HG03066 (cell line): ENCODE data around the gene SNRNP48.
A peak's percentile ranks its signal among the peaks of the same experiment; 100 is the strongest.

Experiments
- ATAC-seq: cut with Tn5 transposase; IDR thresholded peaks from one replicate; pipeline ENCODE4 v1.9.1; 2021; ENCODE audit warnings: low read depth; ENCODE audit not compliant: unreplicated experiment

The SNRNP48 gene

DNA sequence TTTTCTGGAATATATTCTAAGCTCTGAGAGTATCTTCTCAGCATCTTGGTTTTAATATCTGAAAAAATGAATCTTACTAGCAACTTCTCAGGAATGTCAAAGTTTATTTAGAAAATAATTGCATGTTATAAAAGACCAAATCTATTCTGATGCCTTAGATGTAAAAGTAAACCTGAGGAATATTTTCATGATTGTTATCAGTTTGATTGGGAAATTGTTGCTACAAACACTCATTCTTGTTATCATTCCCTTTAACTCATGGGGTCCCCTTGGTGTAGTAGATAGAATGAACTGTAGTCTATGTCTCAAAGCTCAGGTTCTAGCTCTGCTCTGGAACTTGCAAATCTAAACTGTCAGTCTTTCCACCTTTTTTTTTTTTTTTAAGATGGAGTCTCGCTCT, 50.0 kb downstream of the SNRNP48 start:
- ATAC-seq, result no peak

DNA sequence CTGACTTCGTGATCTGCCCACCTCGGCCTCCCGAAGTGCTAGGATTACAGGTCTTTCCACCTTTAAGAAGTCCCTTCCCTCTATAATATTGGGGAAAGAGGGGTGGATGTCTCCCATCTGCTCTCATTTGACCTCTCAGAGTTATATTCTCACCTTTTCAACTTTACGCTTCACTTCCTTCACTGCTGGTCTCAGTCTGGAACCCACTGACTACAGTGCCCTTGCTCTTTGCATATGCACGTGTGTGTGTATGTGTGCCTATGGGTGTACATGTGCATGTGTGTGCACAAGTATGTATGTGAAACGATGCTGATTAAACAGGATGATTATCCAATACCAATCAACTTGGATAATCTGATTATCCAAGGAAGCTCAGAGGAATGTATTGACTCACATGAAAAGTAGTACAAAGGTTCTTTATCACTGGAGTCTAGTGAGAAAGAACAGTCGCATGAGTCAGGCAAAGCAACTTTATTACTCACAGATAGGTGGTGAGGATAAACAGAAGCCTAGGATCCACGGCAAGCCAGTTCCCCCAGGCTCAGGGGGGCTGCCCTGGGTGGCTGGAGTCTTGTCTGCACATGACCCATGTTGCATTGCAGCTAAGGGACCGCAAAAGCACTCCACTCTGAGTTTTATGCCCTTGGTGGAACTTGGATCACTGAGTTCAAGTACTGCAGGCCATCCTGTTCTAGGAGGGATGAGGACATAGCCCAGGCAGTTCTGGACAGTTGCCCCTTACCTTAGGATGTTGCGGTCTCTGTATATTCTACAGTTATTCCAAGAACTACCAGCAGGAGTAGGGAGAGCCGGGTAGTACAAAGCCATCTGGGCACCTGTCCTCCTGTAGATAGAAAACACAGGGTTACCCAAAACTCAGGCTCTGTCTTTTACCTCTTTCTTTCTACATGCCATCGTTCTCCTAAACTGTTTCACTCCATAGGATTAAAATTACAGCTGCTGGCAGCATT, 50.9 kb downstream of the SNRNP48 start:
- no peak for ATAC-seq

DNA sequence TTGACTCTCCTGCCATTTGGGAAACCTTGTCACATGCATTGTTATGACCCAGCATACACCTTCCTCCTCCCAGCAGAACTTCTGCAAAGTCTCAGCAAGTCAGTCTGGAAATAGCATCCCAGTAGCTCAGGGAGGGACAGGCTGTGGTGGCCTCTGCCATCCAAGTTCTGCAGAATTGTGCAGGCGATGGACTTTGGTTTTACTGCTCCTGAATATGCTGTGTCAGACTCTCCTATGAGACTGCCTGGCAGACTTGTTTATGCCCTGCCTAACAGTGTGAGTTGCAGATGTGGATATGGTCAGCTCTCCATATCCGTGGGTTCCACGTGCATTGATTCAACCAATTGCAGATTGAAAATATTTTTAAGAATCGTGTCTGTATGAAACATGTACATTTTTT, 52.8 kb downstream of the SNRNP48 start:
- no peak for ATAC-seq

DNA sequence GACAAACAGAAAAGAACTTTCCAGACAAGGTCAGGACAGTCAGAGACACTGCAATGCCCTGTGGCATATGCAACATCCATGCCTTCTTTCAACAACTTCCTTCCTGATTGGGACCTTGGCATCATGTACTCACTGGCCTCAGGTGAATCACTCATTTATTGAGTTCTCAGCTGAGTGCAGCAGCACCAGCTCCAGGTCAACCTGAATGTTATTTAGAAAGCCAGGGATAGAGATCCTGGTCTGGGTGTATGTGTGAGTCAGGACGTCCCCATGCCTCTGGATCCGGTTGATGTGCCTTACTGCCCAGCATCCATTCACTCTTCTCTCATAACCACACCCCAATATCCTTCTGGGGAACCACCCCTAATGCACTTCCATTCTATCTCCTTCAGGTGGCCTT, 54.4 kb downstream of the SNRNP48 start:
- no peak for ATAC-seq

DNA sequence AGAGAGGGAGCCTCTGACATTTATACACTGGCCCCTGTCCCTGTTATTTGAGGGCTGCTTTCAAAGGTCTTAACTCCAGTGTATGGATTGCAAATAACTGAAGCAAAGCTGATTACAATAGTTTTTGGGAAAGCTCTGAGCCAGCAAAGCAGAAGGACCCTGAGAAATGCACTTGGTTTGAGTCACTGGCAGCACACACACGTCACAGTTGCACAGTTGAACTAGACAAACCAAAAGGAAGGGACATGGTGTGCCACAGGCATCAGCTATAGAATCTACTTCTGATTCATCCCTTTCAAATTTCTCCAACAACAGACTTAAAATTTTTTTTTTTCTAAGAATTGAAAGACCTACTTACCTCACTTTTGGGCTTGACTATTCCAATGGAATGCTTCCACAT, 56.4 kb downstream of the SNRNP48 start:
- ATAC-seq, result no peak

DNA sequence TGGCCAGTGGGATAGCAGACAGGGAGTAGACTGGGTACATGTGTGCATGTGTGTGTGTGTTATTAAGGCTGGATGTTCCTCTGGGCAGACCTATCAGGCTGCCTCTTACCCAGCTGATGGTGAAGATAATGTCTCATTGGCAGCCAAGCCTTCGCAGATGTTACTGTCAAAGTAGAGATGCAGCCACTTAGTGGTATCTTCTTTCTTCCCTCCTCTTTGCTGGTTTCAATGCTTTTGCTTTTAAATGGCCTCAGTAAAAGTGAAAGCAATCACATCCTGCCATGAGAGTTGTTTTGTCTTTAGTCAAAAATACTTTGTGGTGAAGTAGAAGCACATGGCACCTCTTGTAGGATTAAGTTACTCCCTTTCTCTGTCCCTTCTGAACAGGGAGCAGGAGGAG, 57.5 kb downstream of the SNRNP48 start:
- peak; percentile 61 for ATAC-seq

DNA sequence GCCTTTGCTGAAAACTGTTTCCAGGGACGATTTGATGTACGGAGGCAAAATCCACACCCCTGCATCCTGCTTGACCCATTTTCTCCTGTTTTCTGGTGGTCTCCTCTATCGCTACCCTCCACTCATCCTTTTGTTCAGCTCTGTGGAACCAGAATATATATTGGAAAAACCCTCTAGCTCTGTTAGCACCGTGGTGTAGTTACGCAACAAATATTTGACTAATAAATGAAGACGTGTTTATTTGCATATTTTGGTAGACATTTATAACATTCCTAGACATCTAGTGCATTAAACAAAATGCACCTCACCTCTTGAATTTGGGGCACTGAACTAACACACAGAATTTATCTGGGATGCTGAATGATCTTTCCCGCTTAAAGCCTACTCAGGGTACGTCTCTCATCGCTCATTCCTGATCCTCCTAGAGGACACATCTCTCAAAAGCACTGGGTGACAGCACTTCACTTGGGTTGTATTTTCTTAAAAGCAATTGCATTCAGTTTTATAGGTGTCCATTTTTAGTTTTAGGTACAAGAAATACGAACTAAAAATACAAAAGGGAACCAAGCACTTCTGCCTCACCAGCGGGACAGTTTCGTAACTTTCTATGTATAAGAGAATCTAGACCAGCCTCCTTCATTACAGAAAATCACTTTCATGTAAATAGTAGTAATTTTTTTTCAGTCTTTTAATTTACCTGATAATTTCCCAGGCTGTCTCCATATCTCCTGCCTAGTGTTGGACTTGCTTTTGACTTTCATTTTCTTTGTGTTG, 59.2 kb downstream of the SNRNP48 start:
- peak; percentile 58 for ATAC-seq

DNA sequence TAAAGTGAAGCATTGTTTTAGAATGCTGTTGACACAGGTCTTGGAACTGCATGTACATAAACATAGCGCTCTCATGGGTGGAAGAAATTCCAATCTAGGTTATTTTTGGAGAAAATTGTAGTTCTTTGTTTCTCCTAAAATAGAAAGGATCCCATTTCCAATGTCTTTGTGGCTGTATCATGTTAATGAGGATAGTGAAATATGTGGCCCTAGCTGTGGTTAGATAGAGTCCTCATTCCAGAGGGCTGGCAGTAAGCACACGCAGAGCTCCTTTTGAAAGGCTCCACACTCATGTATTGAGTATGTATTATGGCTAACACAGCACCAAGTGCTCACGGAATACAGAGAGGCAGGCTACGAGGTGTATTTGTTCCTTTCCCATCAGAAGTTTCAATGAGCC, 60.9 kb downstream of the SNRNP48 start:
- ATAC-seq, result no peak

DNA sequence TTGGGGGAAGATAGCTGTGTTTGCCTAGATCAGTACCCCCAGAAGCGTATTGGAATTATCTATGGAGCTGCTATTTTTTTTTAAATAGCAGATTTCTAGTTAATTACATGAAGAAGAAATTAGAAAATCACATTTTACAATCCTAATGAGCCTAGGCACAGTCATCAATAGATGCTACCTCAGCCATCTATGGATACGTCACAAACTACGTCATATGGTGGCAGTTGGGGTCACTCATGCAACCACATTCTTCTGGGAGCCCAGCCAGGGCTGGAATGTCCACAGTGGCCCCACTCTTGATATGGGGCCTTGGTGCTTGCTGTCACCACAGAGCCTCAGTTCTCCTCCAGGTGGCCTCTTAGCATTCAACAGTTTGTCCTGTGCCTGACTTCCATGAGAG, 63.0 kb downstream of the SNRNP48 start:
- ATAC-seq, result no peak

DNA sequence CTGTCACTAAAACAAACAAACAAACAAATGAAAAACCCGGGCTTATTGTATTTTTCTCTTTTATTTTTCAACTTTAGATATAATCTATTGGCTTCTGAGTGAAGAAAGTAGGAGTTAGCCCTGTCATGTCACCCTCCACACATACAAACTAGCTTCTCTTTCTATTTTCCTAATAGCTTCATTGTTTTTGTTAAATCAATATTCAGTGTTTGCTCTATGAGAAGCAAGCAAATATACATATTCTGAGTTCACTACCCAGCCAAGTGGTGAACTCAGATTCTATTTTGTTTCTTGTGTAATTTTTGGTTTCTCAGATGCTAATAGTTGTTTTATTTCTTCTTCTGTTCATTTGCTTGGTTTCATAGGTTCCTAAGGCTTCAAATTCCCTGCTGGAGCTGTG, 66.4 kb downstream of the SNRNP48 start:
- ATAC-seq, result no peak

DNA sequence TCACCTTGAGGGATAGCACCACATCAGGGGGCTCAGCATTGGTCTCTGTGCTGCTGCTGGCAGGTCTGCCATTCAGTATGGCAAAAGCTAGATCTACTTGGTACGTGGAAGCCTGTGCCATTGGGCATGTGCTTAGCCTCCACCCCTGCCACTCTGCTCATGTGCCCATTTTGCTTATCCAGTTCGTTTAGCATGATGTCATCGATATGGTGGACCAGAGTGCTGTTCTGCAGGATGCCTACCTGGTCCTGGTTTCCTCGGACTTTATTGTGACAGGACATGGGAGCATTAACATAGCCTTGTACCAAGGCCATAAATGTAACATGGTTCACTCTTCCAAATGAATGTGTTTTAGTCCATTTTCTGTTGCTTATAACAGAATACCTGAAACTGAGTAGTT, 68.5 kb downstream of the SNRNP48 start:
- no peak for ATAC-seq

DNA sequence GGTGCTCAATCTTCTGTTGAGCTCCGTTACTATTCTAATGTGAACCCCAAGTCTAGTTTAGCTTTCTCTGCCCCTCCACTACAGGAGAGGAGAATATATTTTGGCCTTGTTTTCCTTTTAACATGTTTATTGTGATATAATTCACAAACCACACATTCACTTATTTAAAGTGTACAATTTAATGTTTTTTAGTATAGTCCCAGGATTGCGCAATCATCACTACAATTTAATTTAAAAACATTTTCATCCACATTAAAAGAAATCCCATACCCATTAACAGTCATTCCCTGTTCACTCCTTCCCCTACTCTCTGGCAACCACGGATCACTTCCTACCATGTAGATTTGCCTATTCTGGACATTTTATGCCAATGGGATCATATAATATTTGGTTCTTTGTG, 71.4 kb downstream of the SNRNP48 start:
- ATAC-seq, result no peak
